C4-2B (cell line): ENCODE measurements around the gene RTBDN.
A peak's percentile ranks its signal among the peaks of the same experiment; 100 is the strongest.

Source experiments
- H3K27ac ChIP-seq: fragments of 450-650 bp; 2 replicates; pipeline ENCODE4 v1.5.1; 2017
- CTCF ChIP-seq: fragments of 450-650 bp; conservative IDR thresholded peaks from 2 replicates; pipeline ENCODE4 v1.5.1; 2017; ENCODE audit warnings: mild to moderate bottlenecking
- ZFX ChIP-seq: fragments of 450-650 bp; IDR thresholded peaks from 2 replicates; pipeline ENCODE4 v1.6.1; 2017

The RTBDN gene

GRCh38 chr19:12792051-12792852, 42.1 kb downstream of the RTBDN start:
- peak overlapping the region; percentile 96 for H3K27ac ChIP-seq
- TF ChIP-seq CTCF (no peak), ZFX (no peak; the same call in 1 of the 2 replicates)

GRCh38 chr19:12791345-12792050, 42.9 kb downstream of the RTBDN start, which contains the start of gene JUNB:
Gene JUNB (plus strand): TSS chr19:12791486. CDS start chr19:12791772, 286 bp downstream.
- peak within 1 kb of the TSS; percentile 96 for H3K27ac ChIP-seq
- TF ChIP-seq CTCF (no peak; the same call in 1 of the 2 replicates), ZFX (peak; percentile 60; the same call in 1 of the 2 replicates)

- TF ChIP-seq ZFX (no peak), CTCF (no peak)
- H3K27ac ChIP-seq: peak overlapping the region; percentile 96
Observed at GRCh38 chr19:12790628-12791344, 43.6 kb downstream of the RTBDN start.

- peak overlapping the region; percentile 96 for H3K27ac ChIP-seq
- TF ChIP-seq CTCF (no peak), ZFX (no peak)
Observed at GRCh38 chr19:12789904-12790619, 44.3 kb downstream of the RTBDN start.

GRCh38 chr19:12789098-12789903, 45.1 kb downstream of the RTBDN start:
- peak overlapping the region; percentile 95 for H3K27ac ChIP-seq
- no peak for TF ChIP-seq CTCF

- TF ChIP-seq CTCF (no peak), ZFX (no peak)
- H3K27ac ChIP-seq: peak overlapping the region; percentile 95
Observed at GRCh38 chr19:12788682-12789097, 45.7 kb downstream of the RTBDN start.
